Fibroblast of skin of scalp (primary cell): ENCODE measurements around the gene ZBTB20.

Source experiments
- DNase-seq: peaks from one replicate; pipeline ENCODE4 v3.0.0-alpha.2; 2013

Gene ZBTB20

DNA sequence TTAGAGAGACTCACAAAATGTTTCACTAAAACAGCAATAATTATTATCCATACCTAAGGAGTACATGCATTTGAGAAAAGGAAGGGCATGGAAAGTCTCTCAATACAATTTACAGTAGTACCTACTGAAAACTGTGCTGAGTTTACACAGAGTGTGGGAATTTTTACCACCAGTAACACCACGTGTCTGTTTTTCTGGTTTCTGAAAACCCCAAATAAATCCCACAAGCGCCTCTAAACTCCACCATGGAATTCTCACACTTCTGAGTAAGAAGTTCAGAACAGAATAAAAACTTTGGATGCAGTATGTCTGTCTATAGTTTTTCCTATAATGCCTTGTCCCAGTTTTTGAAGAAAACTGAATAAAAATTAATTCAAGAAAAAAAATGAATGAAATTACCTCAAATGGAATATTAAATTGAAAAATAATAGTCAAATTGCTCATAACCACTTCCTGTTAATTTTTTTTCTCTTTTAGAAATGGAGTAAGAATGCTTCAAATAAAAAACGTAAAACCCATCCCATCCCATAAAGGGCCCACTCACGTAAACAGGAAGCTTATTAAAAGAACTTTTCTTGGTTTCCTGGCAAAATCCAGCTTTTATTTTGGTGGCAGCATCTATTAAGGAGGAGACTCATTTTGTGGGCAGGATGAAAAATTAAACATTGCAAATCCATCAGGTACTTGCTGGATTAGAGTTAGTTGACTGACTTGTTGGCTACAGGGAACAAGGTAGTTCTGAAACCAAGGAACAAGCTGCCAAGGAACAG is 475.2 kb downstream of the ZBTB20 start:
- DNase-seq: no peak

DNA sequence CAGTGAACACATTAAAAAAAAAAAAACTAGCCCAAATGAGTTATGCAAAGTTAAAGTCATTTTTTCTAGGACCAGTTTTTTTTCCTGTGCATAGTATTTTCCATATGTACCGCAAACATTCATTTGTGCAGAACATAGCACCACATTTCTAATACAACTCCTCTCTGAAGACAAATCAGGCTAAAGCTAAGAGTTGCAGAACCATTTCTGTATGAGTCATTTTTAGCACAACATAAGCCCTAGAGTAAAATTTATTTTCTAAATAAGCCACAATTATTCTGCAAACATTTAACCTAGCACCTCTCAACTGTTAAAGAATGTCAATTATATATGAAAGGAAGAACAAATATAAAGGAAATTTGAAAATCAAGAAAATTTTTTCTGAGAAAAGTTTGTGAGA is 477.5 kb downstream of the ZBTB20 start:
- peak; percentile 48 for DNase-seq

DNA sequence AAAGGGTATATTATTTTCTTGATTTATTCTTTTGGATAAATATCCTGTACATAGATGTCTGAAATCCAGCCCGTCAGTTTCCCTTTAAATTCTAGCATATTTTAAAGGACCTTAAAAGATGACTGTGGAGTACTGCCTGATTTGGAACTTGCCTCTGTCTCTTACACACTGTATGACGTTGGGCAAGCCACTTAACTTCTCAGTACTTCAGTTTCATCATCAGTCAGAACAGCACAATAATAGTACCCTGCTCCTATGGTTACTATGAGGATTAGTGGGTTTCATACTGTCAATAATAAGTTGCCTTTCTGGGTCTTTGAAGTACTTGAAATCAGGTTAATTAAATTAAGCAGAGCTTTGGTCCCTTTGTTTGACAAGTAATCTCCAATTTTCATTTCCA is 479.0 kb downstream of the ZBTB20 start:
- DNase-seq: no peak

DNA sequence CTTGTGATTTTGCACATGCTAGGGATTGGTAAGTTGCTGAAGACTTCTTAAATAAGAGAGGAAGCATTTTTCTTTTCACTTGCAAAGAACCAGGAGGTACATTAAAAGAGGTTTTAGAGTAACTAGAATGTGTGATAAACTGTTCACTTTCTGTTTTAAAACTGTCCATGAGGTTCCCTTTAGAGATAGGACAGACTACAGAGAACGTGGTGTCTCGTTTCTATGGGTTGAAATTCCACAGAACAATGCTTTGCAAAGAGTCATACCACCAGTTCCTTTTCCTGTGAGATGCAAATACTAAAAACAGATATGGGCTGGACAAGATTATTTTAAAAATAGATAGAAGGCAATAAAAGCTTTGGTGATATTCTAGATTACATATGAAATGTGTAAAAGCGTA is 480.5 kb downstream of the ZBTB20 start:
- no peak for DNase-seq

DNA sequence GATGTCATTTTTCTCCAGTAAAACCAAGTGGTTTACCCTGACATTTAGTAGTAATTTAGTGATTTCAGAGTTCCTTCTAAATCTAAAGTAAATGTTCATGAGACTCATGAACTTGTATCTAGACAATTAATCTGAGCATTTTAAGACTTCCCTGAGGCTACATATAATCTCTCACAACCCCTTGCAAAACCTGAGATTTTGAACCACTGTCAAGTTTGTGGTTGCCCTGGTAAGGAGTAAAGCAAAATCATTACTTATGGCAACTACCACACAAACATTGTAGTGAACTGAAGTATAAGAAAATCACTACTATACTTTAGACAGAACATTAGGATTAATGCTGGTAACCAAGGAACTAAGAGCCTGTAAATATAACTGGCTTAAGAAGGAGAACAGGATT is 483.1 kb downstream of the ZBTB20 start:
- DNase-seq: no peak

DNA sequence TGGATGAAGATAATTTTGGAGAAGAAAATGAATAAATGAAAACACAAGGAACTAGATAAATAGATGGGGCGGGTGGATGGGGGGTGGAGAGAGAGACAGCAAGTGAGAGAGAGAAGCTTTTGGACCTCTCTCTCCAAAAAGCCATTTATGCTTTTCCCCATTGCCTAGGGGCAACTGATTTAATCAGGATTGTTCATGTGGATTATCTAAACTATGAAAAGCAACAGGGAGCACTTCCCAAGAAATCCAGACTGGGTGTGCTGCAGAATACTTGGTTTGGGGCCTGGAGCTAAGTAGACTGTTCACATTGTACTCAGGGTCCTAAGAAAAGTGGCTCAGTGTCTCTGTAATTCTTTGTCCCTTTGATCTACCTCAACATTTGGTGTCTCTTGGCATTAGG is 486.3 kb downstream of the ZBTB20 start:
- no peak for DNase-seq

DNA sequence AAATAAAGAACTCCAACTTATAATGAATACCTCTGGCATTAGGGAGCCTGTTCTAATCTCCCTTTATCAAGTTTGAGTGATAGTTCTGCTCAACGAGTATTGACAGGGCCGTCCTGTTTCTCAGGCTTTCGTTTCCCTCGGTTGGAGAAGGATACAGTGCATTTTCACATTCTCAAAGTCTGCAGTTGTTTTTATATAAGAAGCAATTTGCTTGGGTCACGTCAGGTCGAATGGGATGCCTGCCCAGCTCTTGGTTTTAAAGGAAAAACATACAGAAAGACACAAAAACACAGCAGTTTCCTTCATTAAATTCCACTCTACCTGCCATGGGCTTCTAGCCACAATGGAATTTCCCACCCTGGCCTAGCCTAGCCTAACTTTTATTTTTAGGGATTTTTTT is 487.0 kb downstream of the ZBTB20 start:
- DNase-seq: peak; percentile 69

DNA sequence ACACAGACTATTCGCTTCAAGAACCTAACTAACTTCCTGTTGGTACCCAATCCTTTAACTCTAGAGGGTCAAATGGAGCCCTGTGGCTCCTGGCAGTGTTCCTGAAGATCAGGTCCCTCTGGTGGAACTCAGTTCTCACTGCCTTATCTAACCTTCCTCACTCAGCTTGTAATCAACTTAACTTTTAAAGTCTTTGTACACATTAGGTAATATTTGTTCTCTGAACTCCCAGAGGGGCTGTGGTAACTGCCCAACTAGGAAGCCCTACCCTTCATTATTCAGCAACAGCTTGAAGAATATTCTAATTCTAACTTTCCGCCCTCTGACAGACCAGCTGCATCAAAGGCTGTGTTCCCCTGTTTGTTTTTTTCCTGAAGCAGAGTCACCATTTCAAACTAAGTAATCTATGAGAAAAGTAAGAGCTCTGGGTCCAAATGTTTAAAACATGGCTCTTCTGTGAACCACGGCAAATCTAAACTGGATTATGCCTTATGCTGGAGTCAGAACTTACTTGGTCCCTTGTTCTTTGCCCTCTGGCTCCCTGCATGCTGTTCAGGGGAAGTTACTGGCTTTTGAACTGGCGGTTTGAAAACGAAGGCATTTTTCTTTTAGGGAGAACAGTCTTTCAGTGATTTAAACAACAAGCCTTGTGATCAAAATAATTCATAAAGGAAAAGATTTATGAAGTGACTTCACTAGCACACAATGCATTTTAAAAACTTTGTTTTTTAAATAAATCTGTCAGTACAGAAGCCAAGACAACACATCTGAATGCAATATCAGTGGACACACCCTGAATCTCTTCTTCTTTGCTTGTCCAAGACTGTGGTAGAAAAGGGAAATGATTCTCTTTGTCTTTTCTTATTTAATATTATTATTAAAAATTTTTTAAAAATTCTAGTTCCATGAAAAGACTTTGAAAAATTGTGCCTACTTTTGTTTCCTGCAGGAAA is 487.7 kb downstream of the ZBTB20 start:
- no peak for DNase-seq

DNA sequence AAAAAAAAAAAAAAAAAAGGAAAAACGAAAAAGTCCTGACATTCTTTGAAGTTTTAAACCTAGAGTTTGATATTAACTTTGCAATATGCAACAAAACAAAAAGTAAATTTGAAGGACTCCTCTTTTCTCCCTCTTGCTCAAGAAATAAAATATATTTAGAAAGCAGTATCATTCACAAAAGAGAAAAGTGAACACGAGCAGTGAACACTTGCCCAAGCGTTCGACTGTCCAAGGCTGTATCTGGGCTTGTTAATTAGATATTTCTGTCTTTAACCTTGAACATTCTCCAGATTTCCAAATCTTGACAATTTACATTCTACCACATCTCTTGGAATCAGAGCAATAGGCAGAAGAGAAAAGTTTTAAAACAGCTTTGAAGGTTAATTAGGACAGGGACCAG is 495.5 kb downstream of the ZBTB20 start:
- no peak for DNase-seq

DNA sequence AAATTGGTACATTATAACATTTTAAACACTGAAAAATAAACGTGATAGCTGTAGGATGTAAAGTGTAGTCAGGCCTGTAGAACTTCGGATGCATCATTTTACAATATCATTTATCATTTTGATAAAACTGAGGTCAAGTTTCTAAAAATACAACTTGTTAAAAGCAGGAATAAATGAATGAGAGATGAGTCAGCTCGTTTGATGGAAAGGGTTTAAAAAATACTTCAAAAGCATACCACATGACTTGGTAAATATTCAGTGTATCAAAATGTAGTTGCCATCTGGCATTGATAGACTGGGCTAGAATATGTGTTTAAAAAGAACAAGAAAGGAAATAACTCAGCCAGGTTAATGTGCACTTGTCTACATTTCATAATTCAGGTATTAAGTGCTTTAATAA is 496.3 kb downstream of the ZBTB20 start:
- DNase-seq: peak; percentile 52

DNA sequence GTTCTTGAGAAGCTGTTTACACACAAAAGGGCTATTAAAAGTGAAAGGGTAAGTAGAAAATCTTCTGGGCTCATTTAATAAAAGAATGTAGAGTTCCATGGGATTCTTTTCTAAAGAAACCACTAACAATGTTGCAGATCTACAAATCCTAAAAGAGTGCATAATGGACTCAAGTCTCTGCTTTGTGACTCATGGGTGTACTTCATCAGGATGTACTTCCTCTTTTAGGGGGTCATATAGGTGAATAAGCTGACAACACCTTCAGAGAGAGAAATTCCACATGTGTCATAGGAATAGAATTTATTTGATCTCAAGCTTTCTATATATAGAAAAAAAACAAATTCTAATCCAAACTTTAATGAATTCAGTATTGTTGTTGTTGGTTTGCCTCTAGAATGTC is 497.8 kb downstream of the ZBTB20 start:
- peak; percentile 33 for DNase-seq

DNA sequence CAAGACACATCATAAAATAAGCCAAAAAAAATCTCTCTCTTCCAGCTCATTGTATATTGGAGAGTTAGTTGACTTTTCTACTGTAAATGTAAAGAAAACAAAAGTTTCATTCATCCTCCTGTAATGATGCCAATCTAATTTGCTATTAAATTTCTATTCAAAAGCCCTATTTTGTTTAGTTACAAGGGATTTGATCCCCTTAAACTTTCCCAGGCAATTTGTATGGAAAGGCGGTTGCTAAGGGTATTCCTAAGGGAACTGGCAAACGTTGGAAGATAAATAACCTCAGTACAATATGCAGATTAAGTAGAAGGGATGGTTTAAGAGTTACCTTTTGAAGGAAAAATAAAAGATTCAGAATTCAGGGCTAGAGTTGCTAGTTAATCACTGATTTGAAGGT is 500.6 kb downstream of the ZBTB20 start:
- DNase-seq: no peak

DNA sequence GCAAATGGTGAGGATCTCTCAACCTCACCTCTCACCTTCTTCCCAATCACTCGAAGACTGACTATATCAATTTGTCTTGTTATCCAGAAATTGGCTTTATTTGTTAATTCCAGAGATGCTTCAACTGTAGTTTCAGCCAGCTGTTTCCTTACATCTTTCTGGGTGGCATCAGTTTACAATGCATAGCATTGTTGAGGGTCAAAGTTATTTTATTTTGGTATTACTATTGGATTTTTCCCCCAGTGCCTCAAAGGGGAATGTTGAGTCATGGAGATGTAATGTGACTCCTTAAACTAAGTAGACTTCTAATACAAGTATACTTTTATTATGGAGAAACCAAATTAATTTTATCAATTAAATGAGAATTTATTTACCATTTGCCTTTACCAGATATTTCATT is 501.7 kb downstream of the ZBTB20 start:
- DNase-seq: peak; percentile 60

DNA sequence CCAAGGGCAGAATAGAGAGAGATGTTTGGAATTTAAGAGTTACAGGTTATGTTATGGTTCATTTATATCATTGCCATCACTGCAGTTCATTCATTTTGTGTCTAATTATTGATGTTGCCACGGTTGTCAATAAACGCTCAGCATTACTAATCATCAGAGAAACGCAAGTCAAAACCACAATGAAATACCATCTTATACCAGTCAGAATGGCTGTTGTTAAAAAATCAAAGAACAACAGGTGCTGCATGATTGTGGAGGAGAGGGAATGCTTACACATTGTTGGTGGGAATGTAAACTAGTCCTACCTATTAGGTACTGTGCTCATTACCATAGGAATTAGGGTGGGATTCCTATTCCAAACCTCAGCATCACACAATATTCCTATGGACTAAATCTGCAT is 502.7 kb downstream of the ZBTB20 start:
- DNase-seq: no peak

DNA sequence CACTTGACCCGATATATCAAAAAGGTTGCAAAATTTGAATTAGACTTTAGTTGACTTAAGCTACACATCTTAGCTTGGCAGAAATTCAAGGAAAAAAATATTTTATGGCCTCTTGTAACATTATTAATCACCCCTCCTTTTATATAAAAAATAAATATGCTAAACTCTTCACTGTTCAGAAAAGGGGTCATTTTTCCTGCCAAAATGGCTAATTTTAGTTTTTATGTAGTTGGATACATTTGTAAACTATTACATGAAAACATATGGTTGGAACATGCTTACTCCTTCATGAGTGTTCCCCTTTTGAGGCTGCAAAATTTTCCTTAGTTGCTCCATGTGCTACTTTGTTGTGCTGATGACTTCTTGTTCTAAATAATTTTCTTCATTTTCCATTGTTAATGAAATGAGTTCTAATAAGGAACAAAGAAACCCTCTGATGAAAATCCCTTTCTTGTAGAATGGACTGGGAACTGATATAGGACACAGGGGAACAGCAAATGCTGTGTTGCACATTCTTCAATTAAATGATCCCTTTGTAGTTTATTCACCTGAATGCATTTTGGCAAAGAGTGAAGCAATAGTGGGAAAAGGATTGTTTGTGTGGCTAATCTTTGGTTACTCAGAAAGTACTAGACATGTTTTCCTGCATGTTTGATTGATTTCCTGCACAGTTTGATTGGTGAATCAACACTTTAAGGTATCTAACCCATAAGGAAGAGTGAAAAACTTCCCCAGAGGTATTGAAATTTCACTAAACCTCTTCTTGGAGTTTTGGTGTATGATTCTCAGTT is 503.9 kb downstream of the ZBTB20 start:
- DNase-seq: no peak

DNA sequence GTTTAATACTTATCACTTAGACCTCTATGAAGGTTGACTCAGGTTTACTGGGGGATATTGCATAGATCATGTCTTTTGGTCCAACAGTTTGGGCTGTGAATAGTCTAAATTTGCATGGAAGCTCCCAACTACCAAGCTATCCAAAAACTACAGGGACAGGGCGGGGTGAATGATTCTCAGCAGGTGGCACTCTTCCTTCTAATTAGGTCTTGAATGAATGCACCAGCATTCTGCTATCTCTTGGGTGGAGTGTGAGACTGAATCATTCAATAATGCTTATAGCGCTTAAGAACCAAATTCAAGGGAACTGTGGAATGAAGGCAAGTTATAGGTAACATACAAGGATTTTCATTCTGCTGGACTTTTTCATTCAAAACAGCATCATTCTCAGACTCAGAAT is 507.0 kb downstream of the ZBTB20 start:
- no peak for DNase-seq

DNA sequence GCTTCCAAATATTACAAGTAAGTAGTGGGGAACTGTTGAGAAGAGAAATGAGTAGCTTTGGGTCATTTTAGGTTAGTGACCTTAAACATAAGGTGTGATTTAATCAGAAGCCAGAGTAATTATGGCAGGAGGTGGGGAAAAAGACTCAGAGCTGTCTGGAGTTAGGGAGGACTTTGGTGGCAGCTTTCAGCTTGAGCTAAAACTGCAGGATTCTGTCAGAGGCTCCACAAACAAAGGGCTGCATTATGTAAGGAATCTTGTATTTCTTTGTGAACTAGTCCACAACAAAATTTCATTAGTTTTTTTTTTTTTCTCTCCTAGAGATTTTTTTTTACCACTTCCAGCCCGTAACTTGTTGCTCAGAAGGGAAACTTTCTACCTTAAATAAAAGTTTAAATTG is 507.9 kb downstream of the ZBTB20 start:
- no peak for DNase-seq

DNA sequence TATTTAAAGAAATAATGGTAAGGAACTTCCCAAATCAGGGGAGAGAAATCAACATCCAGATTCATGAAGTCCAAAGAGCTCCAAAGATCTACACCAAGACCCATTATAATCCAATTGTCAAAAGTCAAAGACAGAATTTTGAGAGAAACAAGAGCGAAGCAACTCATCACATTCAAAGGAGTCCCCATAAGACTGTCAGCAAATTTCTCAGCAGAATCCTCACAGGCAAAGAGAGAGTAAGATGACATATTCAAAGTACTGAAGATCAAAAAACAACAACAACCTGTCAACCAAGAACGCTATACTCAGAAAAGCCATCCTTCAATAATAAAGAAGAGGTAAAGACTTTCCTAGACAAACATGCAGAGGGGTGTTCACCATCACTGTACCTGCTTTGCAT is 511.2 kb downstream of the ZBTB20 start:
- no peak for DNase-seq

DNA sequence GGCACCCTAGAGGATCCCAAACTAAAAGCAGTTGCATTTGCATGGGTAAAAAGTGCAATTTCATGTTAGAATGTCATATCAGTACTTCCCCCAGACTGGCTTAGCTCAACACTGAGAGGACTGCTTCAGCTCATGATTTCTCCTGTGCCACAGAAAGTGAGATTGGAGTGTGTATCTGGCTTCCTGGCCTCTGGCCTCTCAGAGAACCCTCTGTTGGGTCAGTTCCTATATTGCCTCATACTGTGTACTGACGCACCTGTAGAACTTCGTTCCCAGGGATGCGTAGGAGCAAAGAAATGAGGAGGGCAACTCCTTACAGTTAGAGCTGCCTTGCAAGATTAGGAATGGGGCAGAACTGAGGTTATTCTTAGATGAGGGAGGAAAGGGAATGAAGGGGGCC is 512.5 kb downstream of the ZBTB20 start:
- no peak for DNase-seq

DNA sequence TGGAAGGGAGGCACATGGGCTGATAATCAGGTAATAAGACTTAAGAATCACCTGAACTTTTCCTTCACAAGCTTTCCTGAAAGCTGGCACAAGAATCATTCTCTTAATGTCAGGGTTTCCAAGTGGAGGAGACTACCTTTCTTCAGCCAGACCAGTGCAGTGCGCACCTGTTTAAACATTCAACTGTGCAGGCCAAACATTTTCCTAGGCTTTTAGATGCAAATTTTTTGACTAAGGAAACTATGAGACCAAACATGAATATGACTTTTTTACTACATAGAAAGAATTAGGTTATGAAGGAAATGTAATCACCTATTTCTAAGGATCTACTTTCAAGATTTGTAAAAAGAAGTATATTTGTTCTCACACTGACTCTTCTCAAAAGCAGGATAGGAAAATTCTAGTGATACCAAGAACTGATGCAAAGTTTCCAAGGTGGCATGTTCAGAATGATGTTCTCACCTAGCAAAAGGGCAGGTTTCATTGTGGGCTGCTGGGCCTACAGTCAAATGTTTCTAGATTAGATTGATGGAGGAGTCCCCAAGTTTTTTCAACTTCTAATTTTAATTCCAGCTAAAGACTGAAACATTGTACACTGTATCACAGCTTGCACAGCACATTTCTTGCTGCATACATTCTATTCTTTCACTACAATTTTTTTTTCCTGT is 514.2 kb downstream of the ZBTB20 start:
- DNase-seq: no peak

DNA sequence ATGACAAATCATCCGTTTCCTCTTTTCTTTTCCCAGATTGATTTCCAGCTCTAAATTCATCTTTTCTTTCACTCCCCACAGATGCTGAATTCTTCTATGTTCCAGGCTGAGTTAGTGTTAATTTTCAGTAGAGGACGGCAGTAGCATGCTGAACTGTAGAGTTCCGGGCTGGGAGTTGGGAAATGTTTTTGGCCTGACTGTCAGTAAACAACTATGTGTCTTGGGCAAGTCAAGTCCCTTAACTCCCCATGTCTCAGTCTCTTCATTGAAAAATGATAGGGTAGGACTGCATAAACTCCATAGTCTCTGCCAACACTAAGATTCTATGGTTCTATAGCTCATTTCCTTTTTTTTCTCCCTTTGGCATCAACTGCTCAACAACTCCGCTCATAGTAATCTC is 519.3 kb downstream of the ZBTB20 start:
- no peak for DNase-seq

DNA sequence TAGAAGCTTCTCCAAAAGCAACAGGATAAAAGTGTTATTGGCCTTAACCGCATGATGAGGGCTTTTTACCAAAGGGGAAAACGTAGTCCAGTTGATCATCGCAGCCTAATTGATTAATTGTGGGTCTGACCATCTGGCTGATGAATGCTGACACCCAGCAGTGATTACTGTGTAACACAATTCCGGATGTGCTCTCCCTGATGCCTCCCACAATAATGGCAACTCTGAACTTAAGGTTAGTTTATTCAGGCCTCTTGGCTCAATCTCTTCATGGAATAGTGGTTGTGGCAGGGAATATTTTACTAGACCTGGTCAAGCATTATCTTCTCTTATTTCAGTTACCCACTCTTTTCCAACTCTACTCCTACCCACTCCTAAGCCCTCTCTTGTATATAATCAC is 520.3 kb downstream of the ZBTB20 start:
- no peak for DNase-seq
